ENCODE measurements around the gene CD101.

Gene CD101

GRCh38 chr1:116986421-116987255 is 14.9 kb upstream of the CD101 start:
- peak in 1 of 3 experiments; percentile 31 for DNase-seq (ENCODE audit: low read depth in 2 of 3, low spot score in 2 of 3)

GRCh38 chr1:116987256-116987555 is 14.4 kb upstream of the CD101 start:
- no peak for DNase-seq (ENCODE audit: low read depth in 2 of 3, low spot score in 2 of 3)

GRCh38 chr1:116988248-116988647 is 13.3 kb upstream of the CD101 start:
- DNase-seq (ENCODE audit: low read depth in 2 of 3, low spot score in 2 of 3), result no peak

- DNase-seq (ENCODE audit: low read depth in 2 of 3, low spot score in 2 of 3), result no peak
These were observed 12.7 kb upstream of the CD101 start for GRCh38 chr1:116988908-116989307.

GRCh38 chr1:116989835-116990234 is 11.7 kb upstream of the CD101 start:
- DNase-seq (ENCODE audit: low read depth in 2 of 3, low spot score in 2 of 3), result no peak

GRCh38 chr1:116990612-116991151 is 10.9 kb upstream of the CD101 start:
- no peak for DNase-seq (ENCODE audit: low read depth in 2 of 3, low spot score in 2 of 3)

- no peak for DNase-seq (ENCODE audit: low read depth in 2 of 3, low spot score in 2 of 3)
These were observed 10.3 kb upstream of the CD101 start for GRCh38 chr1:116991171-116991845.

- no peak for DNase-seq (ENCODE audit: low read depth in 2 of 3, low spot score in 2 of 3)
These were observed 9.6 kb upstream of the CD101 start for GRCh38 chr1:116991918-116992317.

- no peak for DNase-seq (ENCODE audit: low read depth in 2 of 3, low spot score in 2 of 3)
These were observed 8.3 kb upstream of the CD101 start for GRCh38 chr1:116993286-116993685.

- no peak for DNase-seq (ENCODE audit: low read depth in 2 of 3, low spot score in 2 of 3)
These were observed 7.1 kb upstream of the CD101 start for GRCh38 chr1:116994411-116994810.

- DNase-seq (ENCODE audit: low read depth in 2 of 3, low spot score in 2 of 3), result no peak
These were observed 4.5 kb upstream of the CD101 start for GRCh38 chr1:116997066-116997465.

GRCh38 chr1:116997636-116998035 is 3.9 kb upstream of the CD101 start:
- DNase-seq (ENCODE audit: low read depth in 2 of 3, low spot score in 2 of 3), result no peak

GRCh38 chr1:116999596-116999995 is 2.0 kb upstream of the CD101 start:
- no peak for DNase-seq (ENCODE audit: low read depth in 2 of 3, low spot score in 2 of 3)

GRCh38 chr1:117000142-117000541 is 1.4 kb upstream of the CD101 start:
- no peak for DNase-seq (ENCODE audit: low read depth in 2 of 3, low spot score in 2 of 3)

- no peak for DNase-seq (ENCODE audit: low read depth in 2 of 3, low spot score in 2 of 3)
These were observed 1.8 kb downstream of the CD101 start for GRCh38 chr1:117003223-117003875.

- DNase-seq (ENCODE audit: low read depth in 2 of 3, low spot score in 2 of 3), result no peak
These were observed 6.1 kb downstream of the CD101 start for GRCh38 chr1:117007719-117008013.

- no peak for DNase-seq (ENCODE audit: low read depth in 2 of 3, low spot score in 2 of 3)
These were observed 7.1 kb downstream of the CD101 start for GRCh38 chr1:117008656-117009055.

GRCh38 chr1:117009132-117009531 is 7.6 kb downstream of the CD101 start:
- no peak for DNase-seq (ENCODE audit: low read depth in 2 of 3, low spot score in 2 of 3)

- DNase-seq (ENCODE audit: low read depth in 2 of 3, low spot score in 2 of 3), result no peak
These were observed 8.9 kb downstream of the CD101 start for GRCh38 chr1:117010310-117010969.

GRCh38 chr1:117011334-117011733 is 9.8 kb downstream of the CD101 start:
- no peak for DNase-seq (ENCODE audit: low read depth in 2 of 3, low spot score in 2 of 3)

- DNase-seq (ENCODE audit: low read depth in 2 of 3, low spot score in 2 of 3), result no peak
These were observed 11.8 kb downstream of the CD101 start for GRCh38 chr1:117013309-117013858.
